ENCODE results near the gene ADGRL3.

The ADGRL3 gene

GRCh38 chr4:61666244-61666643 is 466.1 kb downstream of the ADGRL3 start:
- TF ChIP-seq CTCF (IDR thresholded peaks at IDR 0.05) = no peak

GRCh38 chr4:61671599-61671998 is 471.5 kb downstream of the ADGRL3 start:
- TF ChIP-seq CTCF (IDR thresholded peaks at IDR 0.05) = no peak

GRCh38 chr4:61675464-61675863 is 475.3 kb downstream of the ADGRL3 start:
- no peak for TF ChIP-seq CTCF (IDR thresholded peaks at IDR 0.05)

- TF ChIP-seq CTCF (IDR thresholded peaks at IDR 0.05) = no peak
Observed at GRCh38 chr4:61678297-61678696, 478.2 kb downstream of the ADGRL3 start.

GRCh38 chr4:61693520-61693919 is 493.4 kb downstream of the ADGRL3 start:
- TF ChIP-seq CTCF (IDR thresholded peaks at IDR 0.05) = no peak

GRCh38 chr4:61714387-61714911 is 514.3 kb downstream of the ADGRL3 start:
- TF ChIP-seq CTCF (IDR thresholded peaks at IDR 0.05) = no peak

GRCh38 chr4:61716426-61716825 is 516.3 kb downstream of the ADGRL3 start:
- no peak for TF ChIP-seq CTCF (IDR thresholded peaks at IDR 0.05)

GRCh38 chr4:61723492-61723891 is 523.4 kb downstream of the ADGRL3 start:
- TF ChIP-seq CTCF (IDR thresholded peaks at IDR 0.05) = no peak

Data from LNCAP (cell line).